Mammary epithelial cell (primary cell): ENCODE measurements around the gene C3orf70.

Experiments
- EZH2 ChIP-seq: IDR thresholded peaks from 2 replicates; pipeline ENCODE4 v1.6.1; 2012; ENCODE audit warnings: low read length, inconsistent platforms, borderline replicate concordance
- TF ChIP-seq, protein P1 (sequence below), 2 donors: IDR thresholded peaks in 1 of 2; conservative IDR thresholded peaks in 1 of 2; 2 replicates each; pipeline ENCODE4 v1.5.1; 2011 to 2012; ENCODE audit warnings: inconsistent platforms in 2 of 2, low read length in 2 of 2, mild to moderate bottlenecking in 2 of 2, control low read depth in 1 of 2, low read depth in 1 of 2; ENCODE audit not compliant: insufficient read depth in 1 of 2; ENCODE audit errors: extremely low read depth in 1 of 2

- TF ChIP-seq, protein P1, sequence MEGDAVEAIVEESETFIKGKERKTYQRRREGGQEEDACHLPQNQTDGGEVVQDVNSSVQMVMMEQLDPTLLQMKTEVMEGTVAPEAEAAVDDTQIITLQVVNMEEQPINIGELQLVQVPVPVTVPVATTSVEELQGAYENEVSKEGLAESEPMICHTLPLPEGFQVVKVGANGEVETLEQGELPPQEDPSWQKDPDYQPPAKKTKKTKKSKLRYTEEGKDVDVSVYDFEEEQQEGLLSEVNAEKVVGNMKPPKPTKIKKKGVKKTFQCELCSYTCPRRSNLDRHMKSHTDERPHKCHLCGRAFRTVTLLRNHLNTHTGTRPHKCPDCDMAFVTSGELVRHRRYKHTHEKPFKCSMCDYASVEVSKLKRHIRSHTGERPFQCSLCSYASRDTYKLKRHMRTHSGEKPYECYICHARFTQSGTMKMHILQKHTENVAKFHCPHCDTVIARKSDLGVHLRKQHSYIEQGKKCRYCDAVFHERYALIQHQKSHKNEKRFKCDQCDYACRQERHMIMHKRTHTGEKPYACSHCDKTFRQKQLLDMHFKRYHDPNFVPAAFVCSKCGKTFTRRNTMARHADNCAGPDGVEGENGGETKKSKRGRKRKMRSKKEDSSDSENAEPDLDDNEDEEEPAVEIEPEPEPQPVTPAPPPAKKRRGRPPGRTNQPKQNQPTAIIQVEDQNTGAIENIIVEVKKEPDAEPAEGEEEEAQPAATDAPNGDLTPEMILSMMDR (conservative IDR thresholded peaks at IDR 0.05 in 1 of 2, IDR thresholded peaks at IDR 0.05 in 1 of 2; ENCODE audit: extremely low read depth in 1 of 2, insufficient read depth in 1 of 2, low read depth in 1 of 2, low read length in 2 of 2) = no peak
- TF ChIP-seq EZH2 = no peak
Measured at GRCh38 chr3:185051801-185052200, 101.1 kb downstream of the C3orf70 start.
